A673 (cell line): ENCODE data around the gene ASTN2.

Experiments used
- CTCF ChIP-seq: fragments of 300-800, 200-600 bp; sonication (generic); conservative IDR thresholded peaks from 2 replicates; pipeline ENCODE4 v1.5.1; 2017; ENCODE audit warnings: low read depth, mild to moderate bottlenecking, antibody characterized with exemption, low read length, moderate library complexity, mixed read lengths
- EZH2 ChIP-seq: fragments of 200-600 bp; sonication (generic); IDR thresholded peaks from 2 replicates; pipeline ENCODE4 v1.6.1; 2017; ENCODE audit warnings: borderline replicate concordance, low read depth, mild to moderate bottlenecking, mixed read lengths, antibody characterized with exemption, low read length; ENCODE audit not compliant: poor library complexity, severe bottlenecking

GRCh38 chr9:116939614-116940013 lies 475.2 kb downstream of the ASTN2 start:
- TF ChIP-seq CTCF, result no peak
- no peak for TF ChIP-seq EZH2
